SK-N-SH treated with all-trans-retinoic acid at 6 μM for 48 hours (cell line): Measurements from ENCODE around the gene FNDC11.

Experiments
- ATAC-seq: fragments of 200-7000 bp; cut with Tn5 transposase; 3 replicates; pipeline ENCODE4 v1.9.1; 2020; ENCODE audit warnings: mild to moderate bottlenecking, moderate library complexity
- ARNTL ChIP-seq: fragments of 450-650 bp; formaldehyde crosslinking; IDR thresholded peaks from 2 replicates; pipeline ENCODE4 v1.5.0; 2020; ENCODE audit warnings: low read depth, mild to moderate bottlenecking, moderate library complexity, borderline replicate concordance
- BACH2 ChIP-seq: fragments of 250-450 bp; sonication (Bioruptor Pico); IDR thresholded peaks from 2 replicates; pipeline ENCODE4 v1.9.0; 2021; ENCODE audit warnings: mild to moderate bottlenecking, borderline replicate concordance
- CREB5 ChIP-seq: fragments of 250-450 bp; sonication (Bioruptor Pico); IDR thresholded peaks from 2 replicates; pipeline ENCODE4 v1.5.1; 2020; ENCODE audit warnings: low read depth, mild to moderate bottlenecking, moderate library complexity
- CSDC2 ChIP-seq: fragments of 250-450 bp; sonication (Bioruptor Pico); IDR thresholded peaks from 2 replicates; pipeline ENCODE4 v1.5.0; 2020; ENCODE audit warnings: mild to moderate bottlenecking, moderate library complexity
- CSRNP3 ChIP-seq: fragments of 250-450 bp; sonication (Bioruptor Pico); IDR thresholded peaks from 2 replicates; pipeline ENCODE4 v1.5.1; 2021; ENCODE audit warnings: mild to moderate bottlenecking, moderate library complexity
- ESRRG ChIP-seq: fragments of 250-450 bp; sonication (Bioruptor Pico); IDR thresholded peaks from 2 replicates; pipeline ENCODE4 v1.6.1; 2021; ENCODE audit warnings: mild to moderate bottlenecking
- GLIS3 ChIP-seq: fragments of 250-450 bp; sonication (Bioruptor Pico); IDR thresholded peaks from 2 replicates; pipeline ENCODE4 v1.5.0; 2020; ENCODE audit warnings: mild to moderate bottlenecking, moderate library complexity
- ISL1 ChIP-seq: fragments of 250-450 bp; sonication (Bioruptor Pico); IDR thresholded peaks from 2 replicates; pipeline ENCODE4 v2.1.2; 2022; ENCODE audit warnings: mild to moderate bottlenecking, moderate library complexity
- OSR1 ChIP-seq: fragments of 250-450 bp; sonication (Bioruptor Pico); IDR thresholded peaks from 2 replicates; pipeline ENCODE4 v1.8.0; 2022; ENCODE audit warnings: moderate library complexity, mild to moderate bottlenecking, inconsistent platforms
- RARB ChIP-seq: fragments of 250-450 bp; sonication (Bioruptor Pico); IDR thresholded peaks from 2 replicates; pipeline ENCODE4 v1.8.0; 2021; ENCODE audit warnings: mild to moderate bottlenecking, moderate library complexity
- SNAI2 ChIP-seq: fragments of 250-450 bp; sonication (Bioruptor Pico); IDR thresholded peaks from 2 replicates; pipeline ENCODE4 v1.5.0; 2020; ENCODE audit warnings: mild to moderate bottlenecking, moderate library complexity
- TOX ChIP-seq: fragments of 250-450 bp; sonication (Bioruptor Pico); IDR thresholded peaks from 2 replicates; pipeline ENCODE4 v1.8.0; 2021; ENCODE audit warnings: mild to moderate bottlenecking, moderate library complexity, borderline replicate concordance
- ZFP30 ChIP-seq: fragments of 450-650 bp; formaldehyde crosslinking; IDR thresholded peaks from 2 replicates; pipeline ENCODE4 v1.5.0; 2022; ENCODE audit warnings: mild to moderate bottlenecking, moderate library complexity
- ZNF565 ChIP-seq: fragments of 450-650 bp; formaldehyde crosslinking; conservative IDR thresholded peaks from 2 replicates; pipeline ENCODE4 v1.5.0; 2020; ENCODE audit warnings: low read depth, mild to moderate bottlenecking, moderate library complexity
- ZNF8 ChIP-seq: fragments of 450-650 bp; formaldehyde crosslinking; IDR thresholded peaks from 2 replicates; pipeline ENCODE4 v1.5.0; 2020; ENCODE audit warnings: mild to moderate bottlenecking, moderate library complexity
- TF ChIP-seq, protein P1 (sequence below): fragments of 250-450 bp; sonication (Bioruptor Pico); IDR thresholded peaks from 2 replicates; pipeline ENCODE4 v1.8.0; 2021; ENCODE audit warnings: low read depth, mild to moderate bottlenecking, moderate library complexity, borderline replicate concordance
- TF ChIP-seq, protein P2 (sequence below): fragments of 250-450 bp; sonication (Bioruptor Pico); IDR thresholded peaks from 2 replicates; pipeline ENCODE4 v1.5.0; 2020; ENCODE audit warnings: mild to moderate bottlenecking, moderate library complexity

FNDC11 gene

GRCh38 chr20:63553933-63554290, at the start of gene FNDC11:
FNDC11 (plus strand) TSS chr20:63554159; CDS start chr20:63555664, 1,505 bp downstream.
- TF ChIP-seq RARB (CRISPR knock-in tag) (no peak), ISL1 (CRISPR knock-in tag) (no peak), CSRNP3 (CRISPR knock-in tag) (no peak), ZNF8 (CRISPR knock-in tag) (no peak), SNAI2 (CRISPR knock-in tag) (no peak), TOX (CRISPR knock-in tag) (no peak), CREB5 (CRISPR knock-in tag) (no peak), ZNF565 (no peak), OSR1 (no peak), ESRRG (no peak)
- TF ChIP-seq, protein P1, sequence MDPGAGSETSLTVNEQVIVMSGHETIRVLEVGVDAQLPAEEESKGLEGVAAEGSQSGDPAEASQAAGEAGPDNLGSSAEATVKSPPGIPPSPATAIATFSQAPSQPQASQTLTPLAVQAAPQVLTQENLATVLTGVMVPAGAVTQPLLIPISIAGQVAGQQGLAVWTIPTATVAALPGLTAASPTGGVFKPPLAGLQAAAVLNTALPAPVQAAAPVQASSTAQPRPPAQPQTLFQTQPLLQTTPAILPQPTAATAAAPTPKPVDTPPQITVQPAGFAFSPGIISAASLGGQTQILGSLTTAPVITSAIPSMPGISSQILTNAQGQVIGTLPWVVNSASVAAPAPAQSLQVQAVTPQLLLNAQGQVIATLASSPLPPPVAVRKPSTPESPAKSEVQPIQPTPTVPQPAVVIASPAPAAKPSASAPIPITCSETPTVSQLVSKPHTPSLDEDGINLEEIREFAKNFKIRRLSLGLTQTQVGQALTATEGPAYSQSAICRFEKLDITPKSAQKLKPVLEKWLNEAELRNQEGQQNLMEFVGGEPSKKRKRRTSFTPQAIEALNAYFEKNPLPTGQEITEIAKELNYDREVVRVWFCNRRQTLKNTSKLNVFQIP (CRISPR knock-in tag), result no peak
- peak; percentile 71 for ATAC-seq

DNA sequence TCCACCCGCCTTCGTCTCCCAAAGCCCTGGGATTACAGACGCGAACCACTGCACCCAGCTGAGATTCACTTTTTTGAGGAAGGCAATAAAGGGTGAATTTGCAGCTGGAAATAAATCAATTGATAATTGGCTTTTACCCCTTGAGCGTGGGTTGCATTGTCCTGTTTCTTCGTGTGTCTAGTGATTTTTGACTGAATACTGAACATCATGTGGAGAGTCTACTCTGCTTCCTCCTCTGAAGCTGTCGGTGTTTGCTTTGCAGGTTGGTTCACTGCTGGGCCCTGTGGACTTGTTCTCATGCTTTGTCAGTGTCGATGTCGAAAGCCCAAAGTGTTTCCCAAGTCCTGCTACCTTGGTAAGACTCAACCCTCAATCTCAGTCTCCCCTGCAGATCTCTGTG, 49.3 kb upstream of the FNDC11 start:
- ATAC-seq, result no peak

GRCh38 chr20:63505281-63505680, 48.7 kb upstream of the FNDC11 start:
- no peak for ATAC-seq
- TF ChIP-seq RARB (CRISPR knock-in tag), result no peak
- TF ChIP-seq, protein P1 (CRISPR knock-in tag), result no peak
- no peak for TF ChIP-seq ARNTL (CRISPR knock-in tag)
- TF ChIP-seq GLIS3 (CRISPR knock-in tag), result no peak
- no peak for TF ChIP-seq ZNF565
- TF ChIP-seq BACH2 (CRISPR knock-in tag), result no peak
- no peak for TF ChIP-seq CSDC2 (CRISPR knock-in tag)
- no peak for TF ChIP-seq CREB5 (CRISPR knock-in tag)

More for the DNA sequence above, 49.3 kb upstream of the FNDC11 start:
- no peak for TF ChIP-seq CREB5 (CRISPR knock-in tag)
- no peak for TF ChIP-seq ZNF8 (CRISPR knock-in tag)
- no peak for TF ChIP-seq ZFP30 (CRISPR knock-in tag)
- no peak for TF ChIP-seq BACH2 (CRISPR knock-in tag)
- no peak for TF ChIP-seq ESRRG
- TF ChIP-seq ZNF565, result no peak
- TF ChIP-seq, protein P2, sequence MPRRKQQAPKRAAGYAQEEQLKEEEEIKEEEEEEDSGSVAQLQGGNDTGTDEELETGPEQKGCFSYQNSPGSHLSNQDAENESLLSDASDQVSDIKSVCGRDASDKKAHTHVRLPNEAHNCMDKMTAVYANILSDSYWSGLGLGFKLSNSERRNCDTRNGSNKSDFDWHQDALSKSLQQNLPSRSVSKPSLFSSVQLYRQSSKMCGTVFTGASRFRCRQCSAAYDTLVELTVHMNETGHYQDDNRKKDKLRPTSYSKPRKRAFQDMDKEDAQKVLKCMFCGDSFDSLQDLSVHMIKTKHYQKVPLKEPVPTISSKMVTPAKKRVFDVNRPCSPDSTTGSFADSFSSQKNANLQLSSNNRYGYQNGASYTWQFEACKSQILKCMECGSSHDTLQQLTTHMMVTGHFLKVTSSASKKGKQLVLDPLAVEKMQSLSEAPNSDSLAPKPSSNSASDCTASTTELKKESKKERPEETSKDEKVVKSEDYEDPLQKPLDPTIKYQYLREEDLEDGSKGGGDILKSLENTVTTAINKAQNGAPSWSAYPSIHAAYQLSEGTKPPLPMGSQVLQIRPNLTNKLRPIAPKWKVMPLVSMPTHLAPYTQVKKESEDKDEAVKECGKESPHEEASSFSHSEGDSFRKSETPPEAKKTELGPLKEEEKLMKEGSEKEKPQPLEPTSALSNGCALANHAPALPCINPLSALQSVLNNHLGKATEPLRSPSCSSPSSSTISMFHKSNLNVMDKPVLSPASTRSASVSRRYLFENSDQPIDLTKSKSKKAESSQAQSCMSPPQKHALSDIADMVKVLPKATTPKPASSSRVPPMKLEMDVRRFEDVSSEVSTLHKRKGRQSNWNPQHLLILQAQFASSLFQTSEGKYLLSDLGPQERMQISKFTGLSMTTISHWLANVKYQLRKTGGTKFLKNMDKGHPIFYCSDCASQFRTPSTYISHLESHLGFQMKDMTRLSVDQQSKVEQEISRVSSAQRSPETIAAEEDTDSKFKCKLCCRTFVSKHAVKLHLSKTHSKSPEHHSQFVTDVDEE (CRISPR knock-in tag), result no peak
